DND-41 (cell line): ENCODE results near the gene FCN1.

ENCODE experiments used
- ATAC-seq: fragments of 200-7000 bp; cut with Tn5 transposase; 3 replicates; pipeline ENCODE4 v1.9.1; 2021; ENCODE audit warnings: low read depth; ENCODE audit not compliant: insufficient read depth
- DNase-seq: peaks from one replicate; pipeline ENCODE4 v3.0.0-alpha.2; 2020
- H2AFZ ChIP-seq: 2 replicates; pipeline ENCODE4 v1.6.0; 2012; ENCODE audit warnings: low read depth, low read length
- H3K27ac ChIP-seq: 2 replicates; pipeline ENCODE4 v1.5.1; 2012; ENCODE audit warnings: low read length, inconsistent platforms
- H3K27me3 ChIP-seq: fragments of 200-600 bp; sonication (generic); 2 replicates; pipeline ENCODE4 v1.6.0; 2012; ENCODE audit warnings: low read length, mild to moderate bottlenecking, inconsistent platforms; ENCODE audit not compliant: insufficient read depth, poor library complexity
- H3K36me3 ChIP-seq: 2 replicates; pipeline ENCODE4 v1.5.1; 2012; ENCODE audit warnings: low read length, inconsistent platforms; ENCODE audit not compliant: insufficient read depth
- H3K4me1 ChIP-seq: 2 replicates; pipeline ENCODE4 v1.5.1; 2012; ENCODE audit warnings: mild to moderate bottlenecking, low read length; ENCODE audit not compliant: insufficient read depth
- H3K4me2 ChIP-seq: 2 replicates; pipeline ENCODE4 v1.6.0; 2012; ENCODE audit warnings: mild to moderate bottlenecking, moderate library complexity, low read length, inconsistent platforms; ENCODE audit not compliant: insufficient read depth
- H3K4me3 ChIP-seq, 2 experiments: fragments of 200-600 bp in 1 of 2; shearing (Covaris generic) in 1 of 2; 2 replicates each; pipeline ENCODE4 v1.5.1; 2012 to 2016; ENCODE audit warnings: inconsistent platforms in 2 of 2, low read length in 2 of 2, mild to moderate bottlenecking in 2 of 2, low read depth in 1 of 2, moderate library complexity in 1 of 2
- H3K79me2 ChIP-seq: 2 replicates; pipeline ENCODE4 v1.6.0; 2012; ENCODE audit warnings: low read length, inconsistent platforms; ENCODE audit not compliant: insufficient read depth
- H3K9ac ChIP-seq: 2 replicates; pipeline ENCODE4 v1.6.0; 2012; ENCODE audit warnings: low read depth, mild to moderate bottlenecking, inconsistent platforms, low read length, moderate library complexity
- H3K9me3 ChIP-seq: 2 replicates; pipeline ENCODE4 v1.5.1; 2012; ENCODE audit warnings: low read length, moderate library complexity, mild to moderate bottlenecking, inconsistent platforms; ENCODE audit not compliant: insufficient read depth, severe bottlenecking
- H4K20me1 ChIP-seq: 2 replicates; pipeline ENCODE4 v1.6.0; 2012; ENCODE audit warnings: low read length; ENCODE audit not compliant: insufficient read depth
- EZH2 ChIP-seq: IDR thresholded peaks from 3 replicates; pipeline ENCODE4 v1.6.1; 2012; ENCODE audit warnings: borderline replicate concordance, low read depth, mild to moderate bottlenecking, moderate library complexity, low read length, inconsistent platforms; ENCODE audit not compliant: severe bottlenecking
- TF ChIP-seq, protein P1 (sequence below): IDR thresholded peaks from 2 replicates; pipeline ENCODE4 v1.5.1; 2012; ENCODE audit warnings: borderline replicate concordance, low read length, moderate library complexity, mild to moderate bottlenecking; ENCODE audit not compliant: poor library complexity, severe bottlenecking; ENCODE audit errors: extremely low read depth

The FCN1 gene

DNA sequence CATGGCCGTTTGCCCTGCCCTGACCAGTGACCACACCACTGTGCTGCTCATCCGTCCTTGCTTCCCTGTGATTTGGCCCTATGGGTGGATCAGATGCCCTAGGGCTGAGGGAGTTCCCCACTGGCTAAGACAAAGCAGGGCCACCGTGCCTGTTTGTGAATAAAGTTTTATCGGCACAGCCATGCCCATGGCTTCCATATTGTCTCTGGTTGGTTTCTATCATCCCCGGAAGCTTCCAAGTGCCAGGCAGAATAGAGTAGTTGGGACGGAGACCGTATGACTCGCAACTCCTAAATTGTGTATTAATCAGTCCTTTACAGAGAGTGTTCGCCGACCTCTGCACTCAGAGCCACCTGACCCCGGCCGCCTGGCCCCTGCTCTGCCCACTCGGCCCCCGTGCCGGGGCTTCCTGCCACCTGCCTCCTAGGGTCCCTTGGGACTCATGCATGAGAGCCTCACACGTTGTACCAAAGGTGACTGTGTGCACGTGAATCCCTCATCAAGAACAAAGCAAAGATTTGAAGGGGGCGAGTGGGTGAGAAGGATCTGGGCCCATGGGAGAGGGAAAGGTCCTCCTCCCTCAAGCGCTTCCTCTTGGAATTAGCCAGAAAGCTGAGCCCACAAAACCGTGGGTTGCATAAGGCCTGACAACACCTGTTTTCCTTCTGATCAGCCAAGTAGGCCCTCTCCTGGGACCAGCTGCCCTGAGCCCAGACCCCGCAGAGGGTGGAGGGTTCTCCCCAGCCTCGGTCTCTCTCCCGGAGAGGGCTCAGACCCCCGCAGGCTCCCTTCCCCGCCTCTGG, 48.8 kb downstream of the FCN1 start:
- no peak overlapping the region for H3K27ac ChIP-seq
- TF ChIP-seq, protein P1, sequence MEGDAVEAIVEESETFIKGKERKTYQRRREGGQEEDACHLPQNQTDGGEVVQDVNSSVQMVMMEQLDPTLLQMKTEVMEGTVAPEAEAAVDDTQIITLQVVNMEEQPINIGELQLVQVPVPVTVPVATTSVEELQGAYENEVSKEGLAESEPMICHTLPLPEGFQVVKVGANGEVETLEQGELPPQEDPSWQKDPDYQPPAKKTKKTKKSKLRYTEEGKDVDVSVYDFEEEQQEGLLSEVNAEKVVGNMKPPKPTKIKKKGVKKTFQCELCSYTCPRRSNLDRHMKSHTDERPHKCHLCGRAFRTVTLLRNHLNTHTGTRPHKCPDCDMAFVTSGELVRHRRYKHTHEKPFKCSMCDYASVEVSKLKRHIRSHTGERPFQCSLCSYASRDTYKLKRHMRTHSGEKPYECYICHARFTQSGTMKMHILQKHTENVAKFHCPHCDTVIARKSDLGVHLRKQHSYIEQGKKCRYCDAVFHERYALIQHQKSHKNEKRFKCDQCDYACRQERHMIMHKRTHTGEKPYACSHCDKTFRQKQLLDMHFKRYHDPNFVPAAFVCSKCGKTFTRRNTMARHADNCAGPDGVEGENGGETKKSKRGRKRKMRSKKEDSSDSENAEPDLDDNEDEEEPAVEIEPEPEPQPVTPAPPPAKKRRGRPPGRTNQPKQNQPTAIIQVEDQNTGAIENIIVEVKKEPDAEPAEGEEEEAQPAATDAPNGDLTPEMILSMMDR: no peak
- no peak for TF ChIP-seq EZH2

DNA sequence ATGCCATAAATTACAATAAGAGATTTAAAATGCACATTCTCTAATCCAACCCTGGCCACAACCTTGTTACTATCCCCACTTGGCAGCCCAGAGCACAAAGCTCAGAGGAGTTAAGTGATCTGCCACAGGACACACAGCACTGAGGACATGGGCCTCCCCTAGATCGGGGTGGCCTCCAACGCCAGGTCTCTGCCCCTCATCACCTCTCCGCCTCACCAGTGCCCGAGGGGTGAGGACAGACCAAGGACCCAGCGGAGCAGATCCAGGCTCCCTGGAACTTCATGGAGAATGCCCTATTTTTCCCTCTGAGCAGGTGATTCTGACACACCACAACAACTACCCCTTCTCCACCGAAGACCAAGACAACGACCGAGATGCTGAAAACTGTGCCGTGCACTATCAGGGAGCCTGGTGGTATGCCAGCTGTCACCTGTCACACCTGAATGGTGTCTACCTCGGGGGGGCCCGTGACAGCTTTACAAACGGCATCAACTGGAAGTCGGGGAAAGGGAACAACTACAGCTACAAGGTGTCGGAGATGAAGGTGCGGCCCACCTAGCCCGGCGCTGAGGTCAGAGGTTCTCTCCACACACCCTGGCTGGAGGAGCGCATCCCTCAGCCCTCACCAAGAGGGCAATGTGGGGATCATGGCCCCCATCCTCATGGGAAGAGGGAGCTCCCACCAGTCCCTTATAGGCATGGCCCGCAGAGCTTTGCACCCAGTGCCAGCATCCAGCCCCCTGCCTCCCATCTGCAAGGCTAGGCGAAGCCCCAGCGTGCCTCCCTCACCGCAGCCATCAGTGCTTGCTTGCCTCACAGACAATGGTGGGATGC, 49.6 kb downstream of the FCN1 start:
- Histone ChIP-seq H3K9ac (no peak overlapping the region), H3K9me3 (no peaks in the 10 kb centered on the region), H3K27me3 (no peaks in the 10 kb centered on the region), H3K79me2 (no peaks in the 10 kb centered on the region), H4K20me1 (no peaks in the 10 kb centered on the region), H3K4me3 (no peak overlapping the region), H3K4me2 (no peak overlapping the region), H3K36me3 (no peaks in the 10 kb centered on the region), H3K4me1 (no peaks in the 10 kb centered on the region), H3K27ac (no peak overlapping the region), H2AFZ (no peak overlapping the region)
- DNase-seq (no peak), ATAC-seq (no peak)
- no peak for TF ChIP-seq EZH2
- TF ChIP-seq, protein P1: no peak

More for the DNA sequence above, 48.8 kb downstream of the FCN1 start:
- DNase-seq: no peak
- no peaks in the 10 kb centered on the region for H3K27me3 ChIP-seq
- H3K36me3 ChIP-seq: no peaks in the 10 kb centered on the region
- H2AFZ ChIP-seq: no peak overlapping the region
- H3K9me3 ChIP-seq: no peaks in the 10 kb centered on the region
- H3K4me3 ChIP-seq: no peak overlapping the region
- no peak for ATAC-seq
- no peak overlapping the region for H3K4me2 ChIP-seq
- H3K4me1 ChIP-seq: no peaks in the 10 kb centered on the region
- no peaks in the 10 kb centered on the region for H3K79me2 ChIP-seq
- H3K9ac ChIP-seq: no peak overlapping the region
- H4K20me1 ChIP-seq: no peaks in the 10 kb centered on the region

DNA sequence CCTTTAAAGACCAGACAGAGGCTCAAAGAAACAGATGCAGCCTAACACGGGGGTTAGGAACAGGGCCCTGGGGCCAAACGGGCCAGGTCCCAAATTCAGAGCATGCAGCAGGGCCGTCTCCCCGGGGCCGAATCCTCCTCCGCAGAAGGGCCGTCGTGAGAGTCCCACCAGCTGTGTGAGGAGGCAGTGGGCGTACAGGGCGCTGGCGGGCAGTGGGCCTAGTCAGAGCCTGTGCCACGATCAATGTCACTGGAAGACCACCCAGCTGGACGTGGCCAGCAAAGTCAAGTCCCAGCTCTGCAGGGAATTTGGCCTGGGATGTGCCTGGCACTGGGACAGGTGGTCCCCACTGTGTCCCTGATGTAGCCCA, 52.9 kb downstream of the FCN1 start:
- no peak overlapping the region for H2AFZ ChIP-seq
- H3K9me3 ChIP-seq: no peaks in the 10 kb centered on the region
- H3K4me1 ChIP-seq: no peaks in the 10 kb centered on the region
- H3K27me3 ChIP-seq: no peaks in the 10 kb centered on the region
- DNase-seq: no peak
- no peaks in the 10 kb centered on the region for H4K20me1 ChIP-seq
- no peak overlapping the region for H3K9ac ChIP-seq
- no peak overlapping the region for H3K4me2 ChIP-seq
- H3K27ac ChIP-seq: no peak overlapping the region
- no peak for ATAC-seq
- no peaks in the 10 kb centered on the region for H3K36me3 ChIP-seq
- H3K4me3 ChIP-seq: no peak overlapping the region
- no peak for TF ChIP-seq EZH2
- TF ChIP-seq, protein P1: no peak
- H3K79me2 ChIP-seq: no peaks in the 10 kb centered on the region
